ENCODE measurements around the gene C4orf50.

Gene C4orf50

GRCh38 chr4:6058531-6059374, 40.5 kb upstream of the C4orf50 start:
- Histone ChIP-seq H3K36me3 (ENCODE audit: insufficient read depth, low read length) (no peaks in the 10 kb centered on the region), H3K27me3 (ENCODE audit: insufficient read depth, low read length, poor library complexity, severe bottlenecking) (no peaks in the 10 kb centered on the region), H3K4me1 (ENCODE audit: insufficient read depth, low read length, poor library complexity, severe bottlenecking) (no peaks in the 10 kb centered on the region), H3K9ac (ENCODE audit: low read depth, low read length, poor library complexity, severe bottlenecking) (no peak overlapping the region), H4K20me1 (ENCODE audit: insufficient read depth, low read length, poor library complexity, severe bottlenecking) (no peaks in the 10 kb centered on the region), H3K4me3 (ENCODE audit: low read length, poor library complexity, severe bottlenecking) (no peak overlapping the region), H3F3A (ENCODE audit: low read depth) (no peaks in the 10 kb centered on the region), H2AFZ (ENCODE audit: low read length) (no peak overlapping the region), H3K9me2 (replicated peaks; ENCODE audit: low read depth, low read length) (no peaks in the 10 kb centered on the region), H3K9me3 (ENCODE audit: insufficient read depth, low read depth, low read length) (peaks cover 11% of the 10 kb centered on the region; the same call in 1 of the 2 replicates), H3K79me2 (ENCODE audit: insufficient read depth, low read length) (no peaks in the 10 kb centered on the region), H3K4me2 (ENCODE audit: low read depth, low read length, poor library complexity, severe bottlenecking) (no peak overlapping the region)
- TF ChIP-seq EZH2phosphoT487 (IDR thresholded peaks at IDR 0.05; ENCODE audit: borderline replicate concordance): no peak
- TF ChIP-seq CTCF (conservative IDR thresholded peaks at IDR 0.05; ENCODE audit: low read length): no peak

GRCh38 chr4:6056976-6057766, 38.9 kb upstream of the C4orf50 start:
- no peak overlapping the region for H3K4me2 ChIP-seq (ENCODE audit: low read depth, low read length, poor library complexity, severe bottlenecking)
- no peaks in the 10 kb centered on the region for H3K4me1 ChIP-seq (ENCODE audit: insufficient read depth, low read length, poor library complexity, severe bottlenecking)
- no peak overlapping the region for H2AFZ ChIP-seq (ENCODE audit: low read length)
- H3K4me3 ChIP-seq (ENCODE audit: low read length, poor library complexity, severe bottlenecking): no peak overlapping the region
- peaks cover 11% of the 10 kb centered on the region; the same call in 1 of the 2 replicates for H3K9me3 ChIP-seq (ENCODE audit: insufficient read depth, low read depth, low read length)
- no peaks in the 10 kb centered on the region for H3F3A ChIP-seq (ENCODE audit: low read depth)
- H3K27me3 ChIP-seq (ENCODE audit: insufficient read depth, low read length, poor library complexity, severe bottlenecking): no peaks in the 10 kb centered on the region
- H4K20me1 ChIP-seq (ENCODE audit: insufficient read depth, low read length, poor library complexity, severe bottlenecking): no peaks in the 10 kb centered on the region
- H3K79me2 ChIP-seq (ENCODE audit: insufficient read depth, low read length): no peaks in the 10 kb centered on the region
- H3K9ac ChIP-seq (ENCODE audit: low read depth, low read length, poor library complexity, severe bottlenecking): no peak overlapping the region
- no peak for TF ChIP-seq EZH2phosphoT487 (IDR thresholded peaks at IDR 0.05; ENCODE audit: borderline replicate concordance)
- no peak for TF ChIP-seq CTCF (conservative IDR thresholded peaks at IDR 0.05; ENCODE audit: low read length)
- H3K9me2 ChIP-seq (replicated peaks; ENCODE audit: low read depth, low read length): no peaks in the 10 kb centered on the region
- no peaks in the 10 kb centered on the region for H3K36me3 ChIP-seq (ENCODE audit: insufficient read depth, low read length)

- H3F3A ChIP-seq (ENCODE audit: low read depth): no peaks in the 10 kb centered on the region
- no peaks in the 10 kb centered on the region for H3K4me1 ChIP-seq (ENCODE audit: insufficient read depth, low read length, poor library complexity, severe bottlenecking)
These were observed 37.2 kb upstream of the C4orf50 start for GRCh38 chr4:6055436-6055835.

More at GRCh38 chr4:6055436-6055835, 37.2 kb upstream of the C4orf50 start:
- Histone ChIP-seq H3K36me3 (ENCODE audit: insufficient read depth, low read length) (no peaks in the 10 kb centered on the region), H3K9ac (ENCODE audit: low read depth, low read length, poor library complexity, severe bottlenecking) (no peak overlapping the region), H4K20me1 (ENCODE audit: insufficient read depth, low read length, poor library complexity, severe bottlenecking) (no peaks in the 10 kb centered on the region), H2AFZ (ENCODE audit: low read length) (no peak overlapping the region), H3K9me3 (ENCODE audit: insufficient read depth, low read depth, low read length) (peaks cover 8% of the 10 kb centered on the region; the same call in 1 of the 2 replicates), H3K27me3 (ENCODE audit: insufficient read depth, low read length, poor library complexity, severe bottlenecking) (no peaks in the 10 kb centered on the region), H3K4me2 (ENCODE audit: low read depth, low read length, poor library complexity, severe bottlenecking) (no peak overlapping the region), H3K79me2 (ENCODE audit: insufficient read depth, low read length) (no peaks in the 10 kb centered on the region), H3K9me2 (replicated peaks; ENCODE audit: low read depth, low read length) (no peaks in the 10 kb centered on the region), H3K4me3 (ENCODE audit: low read length, poor library complexity, severe bottlenecking) (no peak overlapping the region)
- TF ChIP-seq CTCF (conservative IDR thresholded peaks at IDR 0.05; ENCODE audit: low read length): no peak
- TF ChIP-seq EZH2phosphoT487 (IDR thresholded peaks at IDR 0.05; ENCODE audit: borderline replicate concordance): no peak

Data from Loucy (cell line).